ENCODE results near the gene GPR179. TPM values are rescaled to one million over a fixed set of nuclear protein-coding genes. Genes with fewer than 3 reads are reported as not detected.

GPR179 gene, protein sequence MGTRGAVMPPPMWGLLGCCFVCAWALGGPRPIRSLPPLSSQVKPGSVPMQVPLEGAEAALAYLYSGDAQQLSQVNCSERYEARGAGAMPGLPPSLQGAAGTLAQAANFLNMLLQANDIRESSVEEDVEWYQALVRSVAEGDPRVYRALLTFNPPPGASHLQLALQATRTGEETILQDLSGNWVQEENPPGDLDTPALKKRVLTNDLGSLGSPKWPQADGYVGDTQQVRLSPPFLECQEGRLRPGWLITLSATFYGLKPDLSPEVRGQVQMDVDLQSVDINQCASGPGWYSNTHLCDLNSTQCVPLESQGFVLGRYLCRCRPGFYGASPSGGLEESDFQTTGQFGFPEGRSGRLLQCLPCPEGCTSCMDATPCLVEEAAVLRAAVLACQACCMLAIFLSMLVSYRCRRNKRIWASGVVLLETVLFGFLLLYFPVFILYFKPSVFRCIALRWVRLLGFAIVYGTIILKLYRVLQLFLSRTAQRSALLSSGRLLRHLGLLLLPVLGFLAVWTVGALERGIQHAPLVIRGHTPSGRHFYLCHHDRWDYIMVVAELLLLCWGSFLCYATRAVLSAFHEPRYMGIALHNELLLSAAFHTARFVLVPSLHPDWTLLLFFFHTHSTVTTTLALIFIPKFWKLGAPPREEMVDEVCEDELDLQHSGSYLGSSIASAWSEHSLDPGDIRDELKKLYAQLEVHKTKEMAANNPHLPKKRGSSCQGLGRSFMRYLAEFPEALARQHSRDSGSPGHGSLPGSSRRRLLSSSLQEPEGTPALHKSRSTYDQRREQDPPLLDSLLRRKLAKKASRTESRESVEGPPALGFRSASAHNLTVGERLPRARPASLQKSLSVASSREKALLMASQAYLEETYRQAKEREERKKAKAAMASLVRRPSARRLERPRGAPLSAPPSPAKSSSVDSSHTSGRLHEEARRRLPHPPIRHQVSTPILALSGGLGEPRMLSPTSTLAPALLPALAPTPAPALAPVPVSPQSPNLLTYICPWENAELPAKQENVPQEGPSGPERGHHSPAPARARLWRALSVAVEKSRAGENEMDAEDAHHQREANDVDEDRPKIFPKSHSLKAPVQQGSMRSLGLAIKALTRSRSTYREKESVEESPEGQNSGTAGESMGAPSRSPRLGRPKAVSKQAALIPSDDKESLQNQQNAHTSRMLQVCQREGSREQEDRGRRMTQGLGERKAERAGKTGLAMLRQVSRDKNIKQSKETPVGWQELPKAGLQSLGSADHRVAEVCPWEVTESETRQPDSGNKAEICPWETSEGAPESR (N-terminal part only)
- total RNA-seq: 0.56 TPM in 1 of 3 replicates, not detected in the others
- long read RNA-seq: 0 reads

- Mint-ChIP-seq H3K4me3 (ENCODE audit: unreplicated experiment) (no peak within 1 kb of the TSS), H3K4me1 (ENCODE audit: low read depth) (peaks cover 3% of the 10 kb centered on the region), H3K36me3 (ENCODE audit: low read depth) (no peaks in the 10 kb centered on the region), H3K27ac (ENCODE audit: unreplicated experiment) (no peak within 1 kb of the TSS), H3K27me3 (ENCODE audit: low read depth) (peaks cover 4% of the 10 kb centered on the region), H3K9me3 (ENCODE audit: low read depth) (no peaks in the 10 kb centered on the region)
- no peak for TF ChIP-seq CTCF (IDR thresholded peaks at IDR 0.05)
- peak; percentile 60 for DNase-seq (ENCODE audit: low spot score)
Observed at GRCh38 chr17:38343608-38344419, at the start of gene GPR179. GPR179 (minus strand) TSS chr17:38343956; CDS start chr17:38343789, 167 bp downstream.

- no peak for DNase-seq (ENCODE audit: low spot score)
Observed at GRCh38 chr17:38379448-38379847, 35.7 kb upstream of the GPR179 start.

DNA sequence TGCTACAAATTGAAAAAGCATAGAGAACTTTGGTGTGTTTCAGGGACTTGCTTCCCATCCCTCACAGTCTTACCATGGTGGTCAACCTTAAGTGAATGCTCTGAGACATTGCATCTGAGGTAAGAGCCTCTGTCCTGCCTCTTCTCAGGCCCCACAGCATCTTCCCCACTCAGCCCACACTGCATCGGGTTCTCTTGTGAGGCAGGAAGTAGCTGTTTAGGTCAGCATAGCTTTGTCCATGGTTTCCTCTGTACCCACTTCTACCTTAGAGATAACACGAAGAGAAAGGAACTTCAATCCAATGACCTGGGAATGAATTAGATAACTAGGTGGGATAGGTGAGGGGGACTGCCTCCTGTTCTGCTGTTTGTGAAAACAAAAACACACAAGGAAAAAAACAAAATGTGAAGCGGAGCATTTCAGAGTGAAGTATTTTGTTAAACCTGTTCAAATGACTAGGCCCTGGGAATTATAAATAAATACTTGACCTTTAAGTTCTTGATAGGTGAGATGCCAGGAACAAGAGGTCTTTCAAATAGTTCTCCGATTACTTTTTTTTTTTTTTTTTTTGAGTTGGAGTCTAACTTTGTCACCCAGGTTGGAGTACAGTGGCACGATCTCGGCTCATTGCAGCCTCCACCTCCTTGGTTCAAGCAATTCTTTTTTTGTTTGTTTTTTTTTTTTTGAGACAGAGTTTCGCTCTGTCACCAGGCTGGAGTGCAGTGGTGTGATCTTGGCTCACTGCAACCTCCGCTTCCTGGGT is 25.5 kb upstream of the GPR179 start:
- Mint-ChIP-seq H3K36me3 (ENCODE audit: low read depth) (peaks cover 30% of the 10 kb centered on the region), H3K27ac (ENCODE audit: unreplicated experiment) (no peak overlapping the region), H3K27me3 (ENCODE audit: low read depth) (no peaks in the 10 kb centered on the region), H3K4me3 (ENCODE audit: unreplicated experiment) (no peak overlapping the region), H3K4me1 (ENCODE audit: low read depth) (no peaks in the 10 kb centered on the region), H3K9me3 (ENCODE audit: low read depth) (no peaks in the 10 kb centered on the region)
- no peak for DNase-seq (ENCODE audit: low spot score)
- no peak for TF ChIP-seq CTCF (IDR thresholded peaks at IDR 0.05)

More at GRCh38 chr17:38379448-38379847, 35.7 kb upstream of the GPR179 start:
- no peaks in the 10 kb centered on the region for H3K9me3 Mint-ChIP-seq (ENCODE audit: low read depth)
- H3K4me3 Mint-ChIP-seq (ENCODE audit: unreplicated experiment): no peak overlapping the region
- no peaks in the 10 kb centered on the region for H3K27me3 Mint-ChIP-seq (ENCODE audit: low read depth)
- no peaks in the 10 kb centered on the region for H3K4me1 Mint-ChIP-seq (ENCODE audit: low read depth)
- no peak overlapping the region for H3K27ac Mint-ChIP-seq (ENCODE audit: unreplicated experiment)
- TF ChIP-seq CTCF (IDR thresholded peaks at IDR 0.05): no peak
- peaks cover 12% of the 10 kb centered on the region for H3K36me3 Mint-ChIP-seq (ENCODE audit: low read depth)

DNA sequence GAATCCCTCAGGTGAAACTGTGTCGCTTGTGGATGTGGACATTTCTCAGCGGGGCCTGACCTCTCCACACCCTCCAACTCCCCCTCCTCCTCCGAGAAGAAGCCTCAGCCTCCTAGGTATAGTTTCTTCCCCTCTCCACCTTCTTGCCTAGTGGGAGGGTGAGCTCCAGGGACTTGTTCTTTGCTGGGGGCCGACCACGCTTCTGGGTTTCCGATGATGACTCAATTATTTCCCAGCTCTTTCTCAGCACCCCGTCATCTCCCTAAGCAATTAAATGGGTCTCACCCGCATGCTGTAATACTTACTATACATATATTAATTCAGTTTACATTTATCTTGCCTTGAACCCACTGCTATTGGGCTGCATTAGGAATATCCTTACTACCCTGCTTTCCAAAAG is 21.0 kb upstream of the GPR179 start:
- TF ChIP-seq CTCF (IDR thresholded peaks at IDR 0.05): no peak
- H3K36me3 Mint-ChIP-seq (ENCODE audit: low read depth): peaks cover 19% of the 10 kb centered on the region
- no peak overlapping the region for H3K27ac Mint-ChIP-seq (ENCODE audit: unreplicated experiment)

More for the DNA sequence above, 21.0 kb upstream of the GPR179 start:
- H3K9me3 Mint-ChIP-seq (ENCODE audit: low read depth): no peaks in the 10 kb centered on the region
- no peaks in the 10 kb centered on the region for H3K27me3 Mint-ChIP-seq (ENCODE audit: low read depth)
- no peak overlapping the region for H3K4me3 Mint-ChIP-seq (ENCODE audit: unreplicated experiment)
- H3K4me1 Mint-ChIP-seq (ENCODE audit: low read depth): peaks cover 15% of the 10 kb centered on the region
- no peak for DNase-seq (ENCODE audit: low spot score)

Data from chondrocyte (in vitro differentiated cells).